AG04449 (cell line): ENCODE results near the gene ARHGAP25.

Source experiments
- CTCF ChIA-PET: fragments of 350-600 bp; formaldehyde crosslinking; extraction: SDS; loops from one replicate; lab custom pipeline; 2021; ENCODE audit warnings: antibody characterized with exemption; lab: Yijun Ruan, JAX
- POLR2A ChIA-PET: fragments of 400-600, 350-600 bp; formaldehyde crosslinking; extraction: SDS; loops from one replicate; lab custom pipeline; 2020; ENCODE audit warnings: antibody characterized with exemption, inconsistent platforms; lab: Yijun Ruan, JAX
- DNase-seq: peaks from one replicate; pipeline ENCODE4 v3.0.0-alpha.2; 2010; ENCODE audit warnings: low read depth, low spot score
- H3K4me3 ChIP-seq: 2 replicates; pipeline ENCODE4 v1.5.1; 2011; ENCODE audit warnings: low read depth, mild to moderate bottlenecking, control low read depth, low read length
- CTCF ChIP-seq: IDR thresholded peaks from one replicate; pipeline ENCODE4 v1.5.1; 2011; ENCODE audit warnings: mild to moderate bottlenecking, moderate library complexity, low read length, control low read depth, inconsistent platforms; ENCODE audit not compliant: insufficient read depth; ENCODE audit errors: missing control alignments

ARHGAP25 gene

GRCh38 chr2:68738906-68739594 lies 4.4 kb downstream of the ARHGAP25 start:
- no peak overlapping the region for H3K4me3 ChIP-seq
- DNase-seq: no peak
- ChIA-PET CTCF (interaction anchor here (0.8 to 3.6 kb wide), 5 partner anchors 9 to 100 kb away, joined by 3 to 43 read pairs (median 7); no protein-coding TSS in a partner anchor), POLR2A (no interaction called here)
- no peak for TF ChIP-seq CTCF

GRCh38 chr2:68739595-68740399 lies 5.2 kb downstream of the ARHGAP25 start:
- no peak overlapping the region for H3K4me3 ChIP-seq
- TF ChIP-seq CTCF: no peak
- no peak for DNase-seq
- ChIA-PET POLR2A (no interaction called here), CTCF (interaction anchor here (0.8 to 3.6 kb wide), 4 partner anchors 7 to 31 kb away, joined by 3 to 43 read pairs (median 3); no protein-coding TSS in a partner anchor)

- ChIA-PET POLR2A (no interaction called here), CTCF (interaction anchor here (0.8 to 3.6 kb wide), 4 partner anchors 8 to 31 kb away, joined by 3 to 43 read pairs (median 3); no protein-coding TSS in a partner anchor)
- no peak for DNase-seq
- no peak for TF ChIP-seq CTCF
- no peak overlapping the region for H3K4me3 ChIP-seq
These were observed 5.8 kb downstream of the ARHGAP25 start for GRCh38 chr2:68740400-68740914.

GRCh38 chr2:68741238-68741637 lies 6.6 kb downstream of the ARHGAP25 start:
- POLR2A ChIA-PET: no interaction called here
- TF ChIP-seq CTCF: no peak

GRCh38 chr2:68741805-68742306 lies 7.2 kb downstream of the ARHGAP25 start:
- CTCF ChIA-PET: interaction anchor here (0.7 to 3.6 kb wide), 5 partner anchors 9 to 254 kb away, joined by 3 to 43 read pairs (median 3); no protein-coding TSS in a partner anchor
- H3K4me3 ChIP-seq: no peak overlapping the region
- TF ChIP-seq CTCF: no peak
- POLR2A ChIA-PET: no interaction called here
- no peak for DNase-seq

More at GRCh38 chr2:68741238-68741637, 6.6 kb downstream of the ARHGAP25 start:
- H3K4me3 ChIP-seq: no peak overlapping the region
- CTCF ChIA-PET: interaction anchor here (0.7 to 3.6 kb wide), 4 partner anchors 8 to 185 kb away, joined by 3 to 43 read pairs (median 4); no protein-coding TSS in a partner anchor
- no peak for DNase-seq
